Keratinocyte (primary cell): ENCODE measurements around the gene TSPAN8. TPM values are rescaled to one million over a fixed set of nuclear protein-coding genes. Genes with fewer than 3 reads are reported as not detected.

Experiments used
- DNase-seq: peaks from one replicate; pipeline ENCODE4 v3.0.0-alpha.2; 2011; ENCODE audit warnings: low read depth, missing footprints, low spot score
- FAIRE-seq: peaks from 2 replicates; lab custom pipeline; 2011; peaks lifted over from hg19 to GRCh38; lab: Jason Lieb, UNC
- H2AFZ ChIP-seq: 2 replicates; pipeline ENCODE4 v1.6.0; 2012; ENCODE audit warnings: low read length, control low read depth, inconsistent platforms; ENCODE audit not compliant: control insufficient read depth
- H3K27ac ChIP-seq: 2 replicates; pipeline ENCODE4 v1.5.1; 2011; ENCODE audit warnings: low read length; ENCODE audit not compliant: control insufficient read depth, insufficient read depth
- H3K27me3 ChIP-seq: 3 replicates; pipeline ENCODE4 v1.6.0; 2011; ENCODE audit warnings: low read length; ENCODE audit not compliant: control insufficient read depth, insufficient read depth; ENCODE audit errors: extremely low read depth
- H3K36me3 ChIP-seq, 2 experiments: 2 replicates in 1 of 2; 3 replicates in 1 of 2; pipeline ENCODE4 v1.5.1; 2011; ENCODE audit warnings: low read length in 2 of 2, mild to moderate bottlenecking in 1 of 2; ENCODE audit not compliant: control insufficient read depth in 2 of 2, insufficient read depth in 2 of 2; ENCODE audit errors: extremely low read depth in 1 of 2
- H3K4me1 ChIP-seq: 3 replicates; pipeline ENCODE4 v1.5.1; 2011; ENCODE audit warnings: low read length; ENCODE audit not compliant: control insufficient read depth, insufficient read depth; ENCODE audit errors: extremely low read depth
- H3K4me2 ChIP-seq: 3 replicates; pipeline ENCODE4 v1.6.0; 2011; ENCODE audit warnings: low read depth, low read length; ENCODE audit not compliant: control insufficient read depth, insufficient read depth; ENCODE audit errors: extremely low read depth
- H3K4me3 ChIP-seq, 3 experiments: fragments of 200-600 bp in 1 of 3; sonication (generic) in 1 of 3; 2 replicates in 2 of 3; 3 replicates in 1 of 3; pipeline ENCODE4 v1.5.1; 2011 to 2016; ENCODE audit warnings: low read length in 3 of 3, mild to moderate bottlenecking in 3 of 3, control low read depth in 2 of 3, inconsistent platforms in 1 of 3, low read depth in 1 of 3, mixed read lengths in 1 of 3, mixed run types in 1 of 3, moderate library complexity in 1 of 3; ENCODE audit not compliant: control insufficient read depth in 2 of 3, insufficient read depth in 2 of 3; ENCODE audit errors: extremely low read depth in 1 of 3
- H3K79me2 ChIP-seq: 2 replicates; pipeline ENCODE4 v1.6.0; 2012; ENCODE audit warnings: low read length; ENCODE audit not compliant: control insufficient read depth, insufficient read depth
- H3K9ac ChIP-seq: 3 replicates; pipeline ENCODE4 v1.6.0; 2011; ENCODE audit warnings: low read length; ENCODE audit not compliant: control insufficient read depth, insufficient read depth; ENCODE audit errors: extremely low read depth
- H3K9me1 ChIP-seq: 3 replicates; pipeline ENCODE4 v1.6.0; 2011; ENCODE audit warnings: low read length; ENCODE audit not compliant: control insufficient read depth, insufficient read depth; ENCODE audit errors: extremely low read depth
- H3K9me3 ChIP-seq: 2 replicates; pipeline ENCODE4 v1.5.1; 2012; ENCODE audit warnings: low read depth, low read length; ENCODE audit not compliant: control insufficient read depth
- H4K20me1 ChIP-seq: 3 replicates; pipeline ENCODE4 v1.6.0; 2011; ENCODE audit warnings: low read length; ENCODE audit not compliant: control insufficient read depth, insufficient read depth; ENCODE audit errors: extremely low read depth
- EZH2 ChIP-seq: IDR thresholded peaks from one replicate; pipeline ENCODE4 v1.6.1; 2012; ENCODE audit warnings: inconsistent platforms, mild to moderate bottlenecking, low read length, moderate library complexity
- dilution Hi-C: fragments of 300-500 bp; cut with MboI; formaldehyde crosslinking; loops from one replicate; pipeline ENCODE4 v1.7.0; 2020; ENCODE audit warnings: low sequenced_read_pairs; ENCODE audit not compliant: extremely low pct_ligation_motif_present
- polyA plus RNA-seq, 5 experiments: library from polyadenylated mRNA; depleted of rRNA in 3 of 5; stranded (reverse) in 3 of 5; stranded (forward) in 1 of 5; unstranded in 1 of 5; fragments of >200 nt; gene quantifications; 1 replicate in 1 of 5; 2 replicates in 3 of 5; 3 replicates in 1 of 5; pipeline versions ENCODE4 v1.2.1 to v1.2.3, GENCODE V29; 2011 to 2012; ENCODE audit warnings: missing spikeins in 2 of 5, low read depth in 1 of 5, low replicate concordance in 1 of 5
- TF ChIP-seq, protein P1 (sequence below), 3 experiments: IDR thresholded peaks in 1 of 3; conservative IDR thresholded peaks in 1 of 3; optimal IDR thresholded peaks in 1 of 3; 2 replicates in 2 of 3; 3 replicates in 1 of 3; pipeline versions ENCODE3 to v1.5.1; 2011; ENCODE audit warnings: low read length in 3 of 3, mild to moderate bottlenecking in 3 of 3, moderate library complexity in 2 of 3, control low read depth in 1 of 3, inconsistent platforms in 1 of 3; ENCODE audit not compliant: insufficient read depth in 2 of 3; ENCODE audit errors: extremely low read depth in 1 of 3

The TSPAN8 gene
- polyA plus RNA-seq, 1 donor (not counting 4 experiments of a cell fraction or from before 2014, with no cell fraction given) = not detected

DNA sequence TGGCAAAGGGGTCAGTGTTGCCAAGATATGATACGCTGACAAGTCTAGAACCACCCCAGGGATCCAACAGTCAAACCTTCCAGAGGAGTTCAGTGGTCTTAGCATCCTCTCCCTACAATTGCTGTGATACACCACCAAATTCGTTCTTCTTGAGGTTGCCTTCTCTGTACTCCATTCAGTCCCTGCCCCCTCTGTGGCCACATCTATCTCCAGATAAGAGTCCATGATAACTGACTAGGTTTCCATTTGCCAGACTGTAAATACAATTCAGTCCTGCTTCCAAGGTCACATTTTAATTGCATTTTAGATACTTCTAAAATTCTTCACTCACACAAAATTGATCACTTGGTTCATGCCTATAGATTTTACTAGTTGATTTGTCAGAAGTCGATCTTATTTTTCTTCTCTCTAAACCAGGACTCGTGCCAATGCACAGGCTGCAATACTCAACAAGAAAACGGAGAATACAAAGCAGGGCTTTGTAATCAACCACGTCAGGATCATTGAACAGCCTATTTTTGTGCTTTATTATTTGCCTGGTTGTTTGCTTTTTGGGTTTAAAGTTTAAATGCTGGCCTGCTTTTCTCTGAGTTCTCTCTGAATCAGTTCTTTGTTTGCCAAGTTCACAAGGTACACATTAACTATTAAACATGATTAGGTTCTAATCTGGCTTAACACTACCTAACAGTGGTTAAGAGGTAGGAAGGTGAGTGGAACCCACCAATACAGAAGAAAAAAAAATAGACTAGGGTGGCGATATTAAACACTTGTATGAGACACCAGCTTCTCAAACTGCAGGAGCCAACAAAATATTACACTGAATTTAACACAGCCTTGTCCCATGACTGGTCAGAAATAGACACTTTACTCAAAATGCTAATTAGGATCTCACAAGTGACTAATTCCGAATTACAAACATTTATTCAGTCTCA lies 5.3 kb upstream of the TSPAN8 start:
- TF ChIP-seq, protein P1, sequence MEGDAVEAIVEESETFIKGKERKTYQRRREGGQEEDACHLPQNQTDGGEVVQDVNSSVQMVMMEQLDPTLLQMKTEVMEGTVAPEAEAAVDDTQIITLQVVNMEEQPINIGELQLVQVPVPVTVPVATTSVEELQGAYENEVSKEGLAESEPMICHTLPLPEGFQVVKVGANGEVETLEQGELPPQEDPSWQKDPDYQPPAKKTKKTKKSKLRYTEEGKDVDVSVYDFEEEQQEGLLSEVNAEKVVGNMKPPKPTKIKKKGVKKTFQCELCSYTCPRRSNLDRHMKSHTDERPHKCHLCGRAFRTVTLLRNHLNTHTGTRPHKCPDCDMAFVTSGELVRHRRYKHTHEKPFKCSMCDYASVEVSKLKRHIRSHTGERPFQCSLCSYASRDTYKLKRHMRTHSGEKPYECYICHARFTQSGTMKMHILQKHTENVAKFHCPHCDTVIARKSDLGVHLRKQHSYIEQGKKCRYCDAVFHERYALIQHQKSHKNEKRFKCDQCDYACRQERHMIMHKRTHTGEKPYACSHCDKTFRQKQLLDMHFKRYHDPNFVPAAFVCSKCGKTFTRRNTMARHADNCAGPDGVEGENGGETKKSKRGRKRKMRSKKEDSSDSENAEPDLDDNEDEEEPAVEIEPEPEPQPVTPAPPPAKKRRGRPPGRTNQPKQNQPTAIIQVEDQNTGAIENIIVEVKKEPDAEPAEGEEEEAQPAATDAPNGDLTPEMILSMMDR (optimal IDR thresholded peaks at IDR 0.05 in 1 of 3, IDR thresholded peaks at IDR 0.05 in 1 of 3, conservative IDR thresholded peaks at IDR 0.05 in 1 of 3; ENCODE audit: extremely low read depth in 1 of 3, insufficient read depth in 2 of 3, low read length in 3 of 3) = no peak
- no peaks in the 10 kb centered on the region for H3K9me1 ChIP-seq
- H3K4me1 ChIP-seq = no peaks in the 10 kb centered on the region
- no peak overlapping the region for H3K9ac ChIP-seq
- no peaks in the 10 kb centered on the region for H3K27me3 ChIP-seq
- no peaks in the 10 kb centered on the region for H4K20me1 ChIP-seq
- no peak overlapping the region for H3K4me2 ChIP-seq
- dilution Hi-C loops = no loop called here
- H3K79me2 ChIP-seq = no peaks in the 10 kb centered on the region
- no peaks in the 10 kb centered on the region for H3K9me3 ChIP-seq
- H2AFZ ChIP-seq = no peak overlapping the region
- no peak for DNase-seq
- no peak for FAIRE-seq
- H3K4me3 ChIP-seq = no peak overlapping the region
- H3K27ac ChIP-seq = no peak overlapping the region
- H3K36me3 ChIP-seq = no peaks in the 10 kb centered on the region

GRCh38 chr12:71161591-71161990 lies 3.8 kb upstream of the TSPAN8 start:
- Histone ChIP-seq H3K9ac (no peak overlapping the region), H4K20me1 (no peaks in the 10 kb centered on the region), H3K9me1 (no peaks in the 10 kb centered on the region), H3K27ac (no peak overlapping the region), H3K4me3 (no peak overlapping the region), H3K27me3 (no peaks in the 10 kb centered on the region), H3K9me3 (no peaks in the 10 kb centered on the region), H3K4me1 (no peaks in the 10 kb centered on the region), H3K79me2 (no peaks in the 10 kb centered on the region), H2AFZ (no peak overlapping the region), H3K4me2 (no peak overlapping the region), H3K36me3 (no peaks in the 10 kb centered on the region)
- TF ChIP-seq, protein P1 (optimal IDR thresholded peaks at IDR 0.05 in 1 of 3, IDR thresholded peaks at IDR 0.05 in 1 of 3, conservative IDR thresholded peaks at IDR 0.05 in 1 of 3; ENCODE audit: extremely low read depth in 1 of 3, insufficient read depth in 2 of 3, low read length in 3 of 3) = no peak
- TF ChIP-seq EZH2 = no peak
- dilution Hi-C loops = no loop called here
- FAIRE-seq (no peak), DNase-seq (no peak)
